Epithelial cell of proximal tubule (primary cell): Measurements from ENCODE around the gene FUT2. TPM values are rescaled to one million over a fixed set of nuclear protein-coding genes. Genes with fewer than 3 reads are reported as not detected.

Experiments
- DNase-seq: peaks from one replicate; pipeline ENCODE4 v3.0.0-alpha.2; 2011; ENCODE audit warnings: low read depth
- H3K4me3 ChIP-seq: 2 replicates; pipeline ENCODE4 v1.5.1; 2011; ENCODE audit warnings: low read depth, mild to moderate bottlenecking, low read length
- total RNA-seq: library from RNA; depleted of rRNA; stranded (reverse); fragments of >200 nt; gene quantifications from 2 replicates; pipeline ENCODE4 v1.2.3, GENCODE V29; 2015
- TF ChIP-seq, protein P1 (sequence below): conservative IDR thresholded peaks from 2 replicates; pipeline ENCODE4 v1.5.1; 2012; ENCODE audit warnings: low read depth, mild to moderate bottlenecking, low read length

The FUT2 gene
- total RNA-seq, 1 donor from 2014 or later: 0.52 TPM

GRCh38 chr19:48720251-48720612, 24.5 kb downstream of the FUT2 start:
- DNase-seq: no peak
- TF ChIP-seq, protein P1, sequence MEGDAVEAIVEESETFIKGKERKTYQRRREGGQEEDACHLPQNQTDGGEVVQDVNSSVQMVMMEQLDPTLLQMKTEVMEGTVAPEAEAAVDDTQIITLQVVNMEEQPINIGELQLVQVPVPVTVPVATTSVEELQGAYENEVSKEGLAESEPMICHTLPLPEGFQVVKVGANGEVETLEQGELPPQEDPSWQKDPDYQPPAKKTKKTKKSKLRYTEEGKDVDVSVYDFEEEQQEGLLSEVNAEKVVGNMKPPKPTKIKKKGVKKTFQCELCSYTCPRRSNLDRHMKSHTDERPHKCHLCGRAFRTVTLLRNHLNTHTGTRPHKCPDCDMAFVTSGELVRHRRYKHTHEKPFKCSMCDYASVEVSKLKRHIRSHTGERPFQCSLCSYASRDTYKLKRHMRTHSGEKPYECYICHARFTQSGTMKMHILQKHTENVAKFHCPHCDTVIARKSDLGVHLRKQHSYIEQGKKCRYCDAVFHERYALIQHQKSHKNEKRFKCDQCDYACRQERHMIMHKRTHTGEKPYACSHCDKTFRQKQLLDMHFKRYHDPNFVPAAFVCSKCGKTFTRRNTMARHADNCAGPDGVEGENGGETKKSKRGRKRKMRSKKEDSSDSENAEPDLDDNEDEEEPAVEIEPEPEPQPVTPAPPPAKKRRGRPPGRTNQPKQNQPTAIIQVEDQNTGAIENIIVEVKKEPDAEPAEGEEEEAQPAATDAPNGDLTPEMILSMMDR: no peak
- peak overlapping the region; percentile 80 for H3K4me3 ChIP-seq

- H3K4me3 ChIP-seq: peak overlapping the region; percentile 80
- DNase-seq: peak; percentile 90
- TF ChIP-seq, protein P1: no peak
These were observed 25.0 kb downstream of the FUT2 start for GRCh38 chr19:48720613-48721296.

GRCh38 chr19:48722196-48722708, 26.5 kb downstream of the FUT2 start:
- no peak for DNase-seq
- no peak overlapping the region for H3K4me3 ChIP-seq
- TF ChIP-seq, protein P1: no peak

- TF ChIP-seq, protein P1: no peak
- H3K4me3 ChIP-seq: no peak overlapping the region
- peak; percentile 39 for DNase-seq
These were observed 29.3 kb downstream of the FUT2 start for GRCh38 chr19:48724796-48725753.

- no peak for DNase-seq
- H3K4me3 ChIP-seq: no peak overlapping the region
- TF ChIP-seq, protein P1: no peak
These were observed 30.8 kb downstream of the FUT2 start for GRCh38 chr19:48726556-48726955.

GRCh38 chr19:48728911-48729664, 33.3 kb downstream of the FUT2 start:
- TF ChIP-seq, protein P1: no peak
- no peak for DNase-seq
- peak overlapping the region; percentile 11 for H3K4me3 ChIP-seq
